Stomach smooth muscle (tissue), 2 donors: ENCODE results near the gene RNASE7.

ENCODE experiments used
- H3K27ac ChIP-seq: one replicate; pipeline ENCODE4 v1.7.0; 2013; ENCODE audit warnings: mild to moderate bottlenecking, low read length, inconsistent platforms
- H3K27me3 ChIP-seq, 2 donors: one replicate each; pipeline ENCODE4 v1.7.0; 2013; ENCODE audit warnings: low read length in 2 of 2; ENCODE audit not compliant: insufficient read depth in 2 of 2, control insufficient read depth in 1 of 2
- H3K36me3 ChIP-seq, 2 donors: one replicate each; pipeline ENCODE4 v1.7.0; 2013; ENCODE audit warnings: low read length in 2 of 2; ENCODE audit not compliant: control insufficient read depth in 2 of 2, insufficient read depth in 2 of 2
- H3K4me1 ChIP-seq: one replicate; pipeline ENCODE4 v1.7.0; 2013; ENCODE audit warnings: low read length; ENCODE audit not compliant: control insufficient read depth, insufficient read depth
- H3K4me3 ChIP-seq, 2 donors: one replicate each; pipeline ENCODE4 v1.7.0; 2013; ENCODE audit warnings: low read length in 2 of 2
- H3K9ac ChIP-seq, 2 donors: one replicate each; pipeline ENCODE4 v1.7.0; 2013; ENCODE audit warnings: low read length in 2 of 2, mild to moderate bottlenecking in 1 of 2
- H3K9me3 ChIP-seq, 2 donors: one replicate each; pipeline ENCODE4 v1.7.0; 2013; ENCODE audit warnings: low read length in 2 of 2; ENCODE audit not compliant: control insufficient read depth in 2 of 2
- donor health status: healthy.
- donor health status: Pancreatic carcinoma.

The RNASE7 gene

GRCh38 chr14:21011136-21011535 is 31.0 kb upstream of the RNASE7 start:
- no peak overlapping the region for H3K9ac ChIP-seq

GRCh38 chr14:21014761-21015190 is 27.4 kb upstream of the RNASE7 start:
- peaks cover 20 to 30% of the 10 kb centered on the region in 2 donors for H3K36me3 ChIP-seq
- H3K4me3 ChIP-seq: no peak overlapping the region
- no peak overlapping the region for H3K27ac ChIP-seq
- H3K27me3 ChIP-seq: no peaks in the 10 kb centered on the region
- H3K4me1 ChIP-seq: no peaks in the 10 kb centered on the region
- no peak overlapping the region for H3K9ac ChIP-seq
- H3K9me3 ChIP-seq: no peaks in the 10 kb centered on the region

More at GRCh38 chr14:21011136-21011535, 31.0 kb upstream of the RNASE7 start:
- Histone ChIP-seq H3K9me3 (no peaks in the 10 kb centered on the region), H3K27ac (no peak overlapping the region), H3K4me3 (no peak overlapping the region), H3K36me3 (no peaks in the 10 kb centered on the region), H3K4me1 (no peaks in the 10 kb centered on the region), H3K27me3 (no peaks in the 10 kb centered on the region)

GRCh38 chr14:21015312-21015711 is 26.9 kb upstream of the RNASE7 start:
- Histone ChIP-seq H3K4me1 (no peaks in the 10 kb centered on the region), H3K9ac (no peak overlapping the region), H3K36me3 (peaks cover 21 to 32% of the 10 kb centered on the region in 2 donors), H3K9me3 (no peaks in the 10 kb centered on the region), H3K27ac (no peak overlapping the region), H3K4me3 (no peak overlapping the region), H3K27me3 (no peaks in the 10 kb centered on the region)

GRCh38 chr14:21016413-21017190 is 25.6 kb upstream of the RNASE7 start:
- Histone ChIP-seq H3K9me3 (no peaks in the 10 kb centered on the region), H3K36me3 (peaks cover 32 to 45% of the 10 kb centered on the region in 2 donors), H3K9ac (no peak overlapping the region), H3K4me1 (no peaks in the 10 kb centered on the region), H3K27ac (no peak overlapping the region), H3K4me3 (no peak overlapping the region), H3K27me3 (no peaks in the 10 kb centered on the region)

- Histone ChIP-seq H3K4me3 (no peak overlapping the region), H3K4me1 (peaks cover 4% of the 10 kb centered on the region), H3K9ac (no peak overlapping the region), H3K27ac (no peak overlapping the region), H3K36me3 (peaks cover 36 to 50% of the 10 kb centered on the region in 2 donors), H3K27me3 (no peaks in the 10 kb centered on the region), H3K9me3 (no peaks in the 10 kb centered on the region)
These were observed 24.5 kb upstream of the RNASE7 start for GRCh38 chr14:21017528-21018245.

- Histone ChIP-seq H3K27ac (no peak overlapping the region), H3K27me3 (no peaks in the 10 kb centered on the region), H3K4me1 (peaks cover 10% of the 10 kb centered on the region), H3K36me3 (peaks cover 36 to 50% of the 10 kb centered on the region in 2 donors), H3K9me3 (no peaks in the 10 kb centered on the region), H3K4me3 (no peak overlapping the region), H3K9ac (no peak overlapping the region)
These were observed 23.9 kb upstream of the RNASE7 start for GRCh38 chr14:21018286-21018685.

GRCh38 chr14:21018781-21019180 is 23.4 kb upstream of the RNASE7 start:
- H3K9ac ChIP-seq: no peak overlapping the region
- no peak overlapping the region for H3K4me3 ChIP-seq
- H3K9me3 ChIP-seq: no peaks in the 10 kb centered on the region
- no peak overlapping the region for H3K27ac ChIP-seq
- H3K27me3 ChIP-seq: no peaks in the 10 kb centered on the region
- H3K36me3 ChIP-seq: peaks cover 36 to 50% of the 10 kb centered on the region in 2 donors
- peaks cover 15% of the 10 kb centered on the region for H3K4me1 ChIP-seq

GRCh38 chr14:21019366-21019765 is 22.8 kb upstream of the RNASE7 start:
- Histone ChIP-seq H3K27ac (no peak overlapping the region), H3K9ac (no peak overlapping the region), H3K4me3 (no peak overlapping the region), H3K36me3 (peaks cover 36 to 50% of the 10 kb centered on the region in 2 donors), H3K4me1 (peaks cover 21% of the 10 kb centered on the region), H3K27me3 (no peaks in the 10 kb centered on the region), H3K9me3 (no peaks in the 10 kb centered on the region)

GRCh38 chr14:21020977-21021545 is 21.1 kb upstream of the RNASE7 start:
- no peaks in the 10 kb centered on the region for H3K9me3 ChIP-seq
- H3K36me3 ChIP-seq: peaks cover 36 to 50% of the 10 kb centered on the region in 2 donors
- H3K4me1 ChIP-seq: peaks cover 25% of the 10 kb centered on the region
- no peak overlapping the region for H3K4me3 ChIP-seq
- peak overlapping the region; percentile 31 for H3K27ac ChIP-seq
- no peak overlapping the region for H3K9ac ChIP-seq
- no peaks in the 10 kb centered on the region for H3K27me3 ChIP-seq

GRCh38 chr14:21022686-21023085 is 19.5 kb upstream of the RNASE7 start:
- H3K36me3 ChIP-seq: peaks cover 31 to 40% of the 10 kb centered on the region in 2 donors
- peak overlapping the region; percentile 84 to 94 for H3K4me3 ChIP-seq

More at GRCh38 chr14:21022686-21023085, 19.5 kb upstream of the RNASE7 start:
- H3K27me3 ChIP-seq: no peaks in the 10 kb centered on the region
- H3K9me3 ChIP-seq: no peaks in the 10 kb centered on the region
- peak overlapping the region; percentile 76 for H3K27ac ChIP-seq
- H3K9ac ChIP-seq: peak overlapping the region in 1 of 2 donors; percentile 52
- H3K4me1 ChIP-seq: peaks cover 30% of the 10 kb centered on the region
